ENCODE data around the gene FAM241A.

FAM241A gene

DNA sequence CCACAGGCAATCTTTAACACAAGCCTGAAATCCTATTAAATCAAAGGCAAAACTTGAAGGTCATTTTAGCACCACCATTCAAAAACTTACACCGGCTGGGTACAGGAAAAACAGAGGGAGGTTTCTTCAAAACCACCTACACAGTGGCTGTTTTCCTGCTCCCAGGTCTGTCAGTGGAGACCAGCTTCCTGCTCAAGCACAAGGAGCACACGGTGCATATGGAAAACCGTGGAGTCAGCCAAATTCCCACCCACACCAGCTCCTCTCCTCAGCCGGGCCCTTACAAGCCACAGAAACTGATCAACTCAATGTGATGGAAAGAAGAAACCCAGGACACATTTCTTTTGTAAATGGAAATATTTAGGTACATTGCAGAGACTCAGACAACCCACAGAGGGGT is 14.3 kb upstream of the FAM241A start:
- no peak overlapping the region for H3K27ac ChIP-seq (ENCODE audit: low read depth, low read length)

GRCh38 chr4:112136551-112136950 is 8.7 kb upstream of the FAM241A start:
- H3K36me3 ChIP-seq (ENCODE audit: control insufficient read depth in 5 of 5, insufficient read depth in 5 of 5, low read length in 5 of 5) = no peaks in the 10 kb centered on the region
- H3K27ac ChIP-seq (ENCODE audit: low read depth, low read length) = no peak overlapping the region
- H3K4me3 ChIP-seq (ENCODE audit: low read depth in 1 of 5, low read length in 5 of 5) = no peak overlapping the region
- H3K9ac ChIP-seq (ENCODE audit: low read length in 5 of 5) = no peak overlapping the region
- no peaks in the 10 kb centered on the region for H3K27me3 ChIP-seq (ENCODE audit: control insufficient read depth in 5 of 5, insufficient read depth in 4 of 5, low read length in 5 of 5)
- H3K4me1 ChIP-seq (ENCODE audit: control insufficient read depth in 5 of 5, insufficient read depth in 5 of 5, low read length in 5 of 5) = peaks cover 2 to 16% (median 15%) of the 10 kb centered on the region in 5 donors
- H3K9me3 ChIP-seq (ENCODE audit: control insufficient read depth in 5 of 5, low read length in 5 of 5) = no peaks in the 10 kb centered on the region

More for the DNA sequence above, 14.3 kb upstream of the FAM241A start:
- Histone ChIP-seq H3K36me3 (ENCODE audit: control insufficient read depth in 5 of 5, insufficient read depth in 5 of 5, low read length in 5 of 5) (no peaks in the 10 kb centered on the region), H3K4me1 (ENCODE audit: control insufficient read depth in 5 of 5, insufficient read depth in 5 of 5, low read length in 5 of 5) (peaks cover 0 to 12% (median 0%) of the 10 kb centered on the region in 5 donors), H3K27me3 (ENCODE audit: control insufficient read depth in 5 of 5, insufficient read depth in 4 of 5, low read length in 5 of 5) (no peaks in the 10 kb centered on the region), H3K9ac (ENCODE audit: low read length in 5 of 5) (no peak overlapping the region), H3K4me3 (ENCODE audit: low read depth in 1 of 5, low read length in 5 of 5) (no peak overlapping the region), H3K9me3 (ENCODE audit: control insufficient read depth in 5 of 5, low read length in 5 of 5) (no peaks in the 10 kb centered on the region)

- H3K27ac ChIP-seq (ENCODE audit: low read depth, low read length) = no peak overlapping the region
- no peaks in the 10 kb centered on the region for H3K27me3 ChIP-seq (ENCODE audit: control insufficient read depth in 5 of 5, insufficient read depth in 4 of 5, low read length in 5 of 5)
- H3K9me3 ChIP-seq (ENCODE audit: control insufficient read depth in 5 of 5, low read length in 5 of 5) = no peaks in the 10 kb centered on the region
- H3K9ac ChIP-seq (ENCODE audit: low read length in 5 of 5) = no peak overlapping the region
- H3K36me3 ChIP-seq (ENCODE audit: control insufficient read depth in 5 of 5, insufficient read depth in 5 of 5, low read length in 5 of 5) = no peaks in the 10 kb centered on the region
- no peak overlapping the region for H3K4me3 ChIP-seq (ENCODE audit: low read depth in 1 of 5, low read length in 5 of 5)
- peaks cover 2 to 31% (median 23%) of the 10 kb centered on the region in 5 donors for H3K4me1 ChIP-seq (ENCODE audit: control insufficient read depth in 5 of 5, insufficient read depth in 5 of 5, low read length in 5 of 5)
Measured at GRCh38 chr4:112138538-112138937, 6.7 kb upstream of the FAM241A start.

DNA sequence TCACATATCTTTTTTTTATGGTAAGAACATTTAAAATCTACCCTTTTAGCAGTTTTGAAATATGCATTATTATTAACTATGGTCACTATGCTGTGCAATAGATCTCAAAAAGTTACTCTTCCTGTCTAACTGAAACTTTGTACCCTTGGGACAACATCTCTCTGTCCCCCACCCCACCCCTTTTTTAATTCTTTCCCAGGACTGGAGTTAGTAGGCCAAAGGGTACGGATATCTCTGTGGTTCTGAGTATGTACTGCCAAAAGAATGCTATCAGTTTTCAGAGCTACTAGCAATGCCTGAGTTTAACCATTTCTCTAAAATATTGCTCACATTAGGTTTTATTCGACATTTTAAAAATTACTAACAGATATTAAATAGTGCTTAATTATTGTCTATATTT is 4.7 kb upstream of the FAM241A start:
- Histone ChIP-seq H3K27me3 (ENCODE audit: control insufficient read depth in 5 of 5, insufficient read depth in 4 of 5, low read length in 5 of 5) (no peaks in the 10 kb centered on the region), H3K9ac (ENCODE audit: low read length in 5 of 5) (no peak overlapping the region), H3K4me3 (ENCODE audit: low read depth in 1 of 5, low read length in 5 of 5) (no peak overlapping the region), H3K9me3 (ENCODE audit: control insufficient read depth in 5 of 5, low read length in 5 of 5) (no peaks in the 10 kb centered on the region), H3K36me3 (ENCODE audit: control insufficient read depth in 5 of 5, insufficient read depth in 5 of 5, low read length in 5 of 5) (no peaks in the 10 kb centered on the region), H3K27ac (ENCODE audit: low read depth, low read length) (peak overlapping the region; percentile 54), H3K4me1 (ENCODE audit: control insufficient read depth in 5 of 5, insufficient read depth in 5 of 5, low read length in 5 of 5) (peaks cover 2 to 37% (median 28%) of the 10 kb centered on the region in 5 donors)

- Histone ChIP-seq H3K4me1 (ENCODE audit: control insufficient read depth in 5 of 5, insufficient read depth in 5 of 5, low read length in 5 of 5) (peaks cover 2 to 37% (median 31%) of the 10 kb centered on the region in 5 donors), H3K36me3 (ENCODE audit: control insufficient read depth in 5 of 5, insufficient read depth in 5 of 5, low read length in 5 of 5) (no peaks in the 10 kb centered on the region), H3K9ac (ENCODE audit: low read length in 5 of 5) (peak overlapping the region in 2 of 5 donors; percentile 45 to 49), H3K9me3 (ENCODE audit: control insufficient read depth in 5 of 5, low read length in 5 of 5) (no peaks in the 10 kb centered on the region), H3K27ac (ENCODE audit: low read depth, low read length) (peak overlapping the region; percentile 54), H3K4me3 (ENCODE audit: low read depth in 1 of 5, low read length in 5 of 5) (peak overlapping the region in 3 of 5 donors; percentile 1 to 40 (median 8)), H3K27me3 (ENCODE audit: control insufficient read depth in 5 of 5, insufficient read depth in 4 of 5, low read length in 5 of 5) (no peaks in the 10 kb centered on the region)
Measured at GRCh38 chr4:112141366-112142138, 3.7 kb upstream of the FAM241A start.

DNA sequence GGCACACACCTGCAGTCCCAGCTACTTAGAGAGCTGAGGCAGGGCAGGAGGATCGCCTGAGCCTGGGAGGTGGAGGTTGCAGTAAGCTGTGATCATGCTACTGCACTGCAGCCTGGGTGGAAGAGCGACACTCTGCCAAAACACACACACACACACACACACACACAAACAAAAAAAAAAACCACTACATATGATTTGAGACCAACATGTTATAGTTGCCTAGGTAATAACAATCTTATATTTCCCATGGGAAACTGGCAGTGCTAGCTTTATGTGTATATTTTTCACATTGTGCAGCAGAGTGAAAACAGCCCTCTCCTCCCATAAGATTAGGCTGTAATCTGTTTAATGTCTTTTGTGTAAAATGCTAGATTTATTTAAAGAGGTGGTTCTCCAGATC is 3.1 kb upstream of the FAM241A start:
- H3K9ac ChIP-seq (ENCODE audit: low read length in 5 of 5) = no peak overlapping the region
- H3K4me1 ChIP-seq (ENCODE audit: control insufficient read depth in 5 of 5, insufficient read depth in 5 of 5, low read length in 5 of 5) = peaks cover 2 to 39% (median 34%) of the 10 kb centered on the region in 5 donors
- no peaks in the 10 kb centered on the region for H3K27me3 ChIP-seq (ENCODE audit: control insufficient read depth in 5 of 5, insufficient read depth in 4 of 5, low read length in 5 of 5)
- H3K36me3 ChIP-seq (ENCODE audit: control insufficient read depth in 5 of 5, insufficient read depth in 5 of 5, low read length in 5 of 5) = no peaks in the 10 kb centered on the region
- no peaks in the 10 kb centered on the region for H3K9me3 ChIP-seq (ENCODE audit: control insufficient read depth in 5 of 5, low read length in 5 of 5)
- H3K27ac ChIP-seq (ENCODE audit: low read depth, low read length) = peak overlapping the region; percentile 54
- no peak overlapping the region for H3K4me3 ChIP-seq (ENCODE audit: low read depth in 1 of 5, low read length in 5 of 5)

GRCh38 chr4:112143781-112144180 is 1.5 kb upstream of the FAM241A start:
- H3K27me3 ChIP-seq (ENCODE audit: control insufficient read depth in 5 of 5, insufficient read depth in 4 of 5, low read length in 5 of 5) = no peaks in the 10 kb centered on the region
- peaks cover 2 to 49% (median 44%) of the 10 kb centered on the region in 5 donors for H3K4me1 ChIP-seq (ENCODE audit: control insufficient read depth in 5 of 5, insufficient read depth in 5 of 5, low read length in 5 of 5)

DNA sequence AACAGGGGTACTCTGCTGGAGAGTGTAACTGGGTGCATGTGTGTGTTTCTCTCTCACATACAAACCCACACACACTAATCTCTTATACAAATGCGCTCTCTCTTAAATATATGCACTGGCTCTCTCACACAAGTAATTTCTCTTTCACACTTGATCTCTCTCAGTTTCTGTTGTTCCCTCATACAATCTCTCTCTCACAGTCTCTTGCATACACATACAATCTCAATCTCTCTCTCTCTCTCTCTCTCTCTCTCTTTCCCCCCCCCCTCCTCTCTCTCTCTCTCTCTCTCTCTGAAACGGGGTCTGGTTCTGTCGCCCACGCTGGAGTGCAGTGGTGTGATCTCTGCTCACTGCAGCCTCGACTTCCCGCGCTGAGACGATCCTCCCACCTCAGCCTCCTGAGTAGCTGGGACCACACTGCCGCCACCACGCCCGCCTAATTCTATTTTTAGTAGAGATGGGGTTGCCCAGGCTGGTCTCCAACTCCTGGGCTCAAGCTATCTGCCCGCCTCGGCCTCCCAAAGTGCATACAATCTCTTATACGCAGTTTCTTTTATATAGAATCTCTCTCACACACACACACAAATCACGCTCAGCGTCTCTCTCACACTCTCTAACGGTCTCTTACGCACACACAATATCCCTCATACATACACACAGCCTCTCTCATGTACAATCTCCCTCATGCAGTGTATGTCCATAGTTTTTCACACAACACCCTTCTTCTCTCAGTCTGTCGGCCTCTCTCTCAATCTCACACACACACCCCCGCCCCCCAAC is 518 bp upstream of the FAM241A start:
- Histone ChIP-seq H3K9me3 (ENCODE audit: control insufficient read depth in 5 of 5, low read length in 5 of 5) (no peaks in the 10 kb centered on the region), H3K27me3 (ENCODE audit: control insufficient read depth in 5 of 5, insufficient read depth in 4 of 5, low read length in 5 of 5) (no peaks in the 10 kb centered on the region), H3K9ac (ENCODE audit: low read length in 5 of 5) (peak overlapping the region in 2 of 5 donors; percentile 39 to 46), H3K27ac (ENCODE audit: low read depth, low read length) (no peak overlapping the region), H3K4me3 (ENCODE audit: low read depth in 1 of 5, low read length in 5 of 5) (peak overlapping the region in 4 of 5 donors; percentile 34 to 83 (median 64)), H3K4me1 (ENCODE audit: control insufficient read depth in 5 of 5, insufficient read depth in 5 of 5, low read length in 5 of 5) (peaks cover 2 to 49% (median 44%) of the 10 kb centered on the region in 5 donors), H3K36me3 (ENCODE audit: control insufficient read depth in 5 of 5, insufficient read depth in 5 of 5, low read length in 5 of 5) (peaks cover 0 to 2% (median 0%) of the 10 kb centered on the region in 5 donors)

More at GRCh38 chr4:112143781-112144180, 1.5 kb upstream of the FAM241A start:
- Histone ChIP-seq H3K4me3 (ENCODE audit: low read depth in 1 of 5, low read length in 5 of 5) (no peak overlapping the region), H3K9ac (ENCODE audit: low read length in 5 of 5) (no peak overlapping the region), H3K36me3 (ENCODE audit: control insufficient read depth in 5 of 5, insufficient read depth in 5 of 5, low read length in 5 of 5) (peaks cover 0 to 2% (median 0%) of the 10 kb centered on the region in 5 donors), H3K9me3 (ENCODE audit: control insufficient read depth in 5 of 5, low read length in 5 of 5) (no peaks in the 10 kb centered on the region), H3K27ac (ENCODE audit: low read depth, low read length) (no peak overlapping the region)

DNA sequence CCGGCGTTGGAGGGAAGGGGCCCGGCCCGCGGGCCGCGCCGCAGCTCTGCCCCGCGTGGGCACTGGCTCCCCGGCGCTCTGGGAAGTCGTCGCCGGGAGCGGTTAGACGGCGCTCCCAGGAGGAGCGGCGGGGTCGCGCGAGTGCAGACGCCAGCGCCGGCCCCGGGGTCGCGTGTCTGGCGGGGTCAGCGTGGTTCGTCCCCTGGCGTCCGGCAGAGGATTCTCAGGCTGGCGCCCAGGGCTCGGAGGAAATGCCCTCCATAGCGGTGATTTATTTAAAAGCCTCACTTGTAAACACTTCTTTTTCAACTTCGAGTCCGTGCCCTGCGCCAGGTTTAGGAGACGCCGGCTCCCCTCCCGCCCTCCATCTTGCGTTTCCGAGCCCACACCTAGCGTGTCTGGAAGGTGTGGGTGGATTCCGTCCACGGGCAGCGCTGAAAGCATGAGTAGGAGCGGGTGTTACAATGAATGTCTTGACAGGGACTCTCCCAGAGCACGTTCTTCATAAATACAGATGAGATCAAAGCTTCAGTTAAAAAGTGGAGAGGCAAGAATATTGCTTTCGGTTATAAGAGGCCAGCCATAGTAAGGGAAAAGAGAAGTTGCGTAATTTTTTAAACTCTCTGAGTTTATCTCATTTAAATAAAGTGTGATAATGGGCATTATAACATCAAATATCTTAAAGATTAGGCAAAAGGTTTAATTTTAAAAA is 692 bp downstream of the FAM241A start:
- no peaks in the 10 kb centered on the region for H3K9me3 ChIP-seq (ENCODE audit: control insufficient read depth in 5 of 5, low read length in 5 of 5)
- peak overlapping the region; percentile 73 to 93 (median 90) for H3K9ac ChIP-seq (ENCODE audit: low read length in 5 of 5)
- H3K27ac ChIP-seq (ENCODE audit: low read depth, low read length) = peak overlapping the region; percentile 87
- H3K27me3 ChIP-seq (ENCODE audit: control insufficient read depth in 5 of 5, insufficient read depth in 4 of 5, low read length in 5 of 5) = no peaks in the 10 kb centered on the region
- H3K4me1 ChIP-seq (ENCODE audit: control insufficient read depth in 5 of 5, insufficient read depth in 5 of 5, low read length in 5 of 5) = peaks cover 0 to 46% (median 38%) of the 10 kb centered on the region in 5 donors
- H3K4me3 ChIP-seq (ENCODE audit: low read depth in 1 of 5, low read length in 5 of 5) = peak overlapping the region; percentile 83 to 93 (median 87)
- peaks cover 0 to 2% (median 0%) of the 10 kb centered on the region in 5 donors for H3K36me3 ChIP-seq (ENCODE audit: control insufficient read depth in 5 of 5, insufficient read depth in 5 of 5, low read length in 5 of 5)

Measured in subcutaneous abdominal adipose tissue (tissue), 5 donors.